ENCODE measurements around the gene WNT7B.
A peak's percentile ranks its signal among the peaks of the same experiment; 100 is the strongest.

WNT7B gene

DNA sequence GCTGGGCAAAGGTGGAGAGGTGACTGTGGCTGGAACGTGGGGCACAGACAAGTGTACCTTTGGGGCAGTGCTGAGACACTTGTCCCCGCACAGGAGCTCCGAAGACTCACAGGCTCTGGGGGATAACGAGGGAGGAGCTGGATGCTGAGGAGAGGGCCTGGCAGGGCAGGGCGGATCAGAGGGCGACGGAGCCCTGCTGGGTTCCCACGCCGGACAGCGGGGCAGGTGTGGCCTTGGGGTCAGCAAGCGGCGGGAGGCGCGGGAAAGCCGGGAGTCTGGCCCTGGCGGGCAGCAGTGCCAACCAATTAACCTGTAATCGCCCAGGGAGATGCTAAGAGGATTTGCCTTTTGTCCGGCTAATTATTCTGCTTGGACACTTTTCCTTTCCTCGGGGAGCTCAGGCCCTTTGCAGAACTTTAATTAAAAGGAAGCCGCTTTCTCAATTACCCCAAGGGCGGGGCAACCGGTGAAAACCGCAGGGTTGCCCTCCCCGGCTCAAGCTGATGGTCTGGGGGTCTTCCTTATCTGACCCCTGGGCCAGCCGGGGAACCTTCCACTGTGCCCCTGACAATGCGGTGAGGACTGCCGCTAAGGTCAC is 71.5 kb downstream of the WNT7B start:
- DNase-seq, result no peak

DNA sequence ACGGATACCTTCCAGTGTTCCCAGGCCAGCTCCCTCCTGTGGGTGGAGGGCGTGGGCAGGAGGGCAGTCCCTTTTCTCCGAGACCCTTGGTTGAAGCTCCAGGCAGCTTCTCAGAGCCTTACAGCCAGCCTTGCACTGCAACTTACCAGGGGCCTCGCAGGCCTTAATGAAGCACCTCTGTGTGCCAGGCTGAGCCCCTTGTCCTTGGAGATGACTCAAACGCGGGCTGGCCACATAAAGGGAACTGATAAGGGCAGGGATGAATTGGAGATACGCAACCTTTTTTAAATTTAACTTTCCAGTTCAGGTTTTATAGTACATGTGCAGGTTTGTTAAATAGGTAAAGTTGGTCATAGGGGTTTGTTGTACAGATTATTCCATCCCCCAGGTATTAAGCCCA is 72.7 kb downstream of the WNT7B start:
- no peak for DNase-seq

DNA sequence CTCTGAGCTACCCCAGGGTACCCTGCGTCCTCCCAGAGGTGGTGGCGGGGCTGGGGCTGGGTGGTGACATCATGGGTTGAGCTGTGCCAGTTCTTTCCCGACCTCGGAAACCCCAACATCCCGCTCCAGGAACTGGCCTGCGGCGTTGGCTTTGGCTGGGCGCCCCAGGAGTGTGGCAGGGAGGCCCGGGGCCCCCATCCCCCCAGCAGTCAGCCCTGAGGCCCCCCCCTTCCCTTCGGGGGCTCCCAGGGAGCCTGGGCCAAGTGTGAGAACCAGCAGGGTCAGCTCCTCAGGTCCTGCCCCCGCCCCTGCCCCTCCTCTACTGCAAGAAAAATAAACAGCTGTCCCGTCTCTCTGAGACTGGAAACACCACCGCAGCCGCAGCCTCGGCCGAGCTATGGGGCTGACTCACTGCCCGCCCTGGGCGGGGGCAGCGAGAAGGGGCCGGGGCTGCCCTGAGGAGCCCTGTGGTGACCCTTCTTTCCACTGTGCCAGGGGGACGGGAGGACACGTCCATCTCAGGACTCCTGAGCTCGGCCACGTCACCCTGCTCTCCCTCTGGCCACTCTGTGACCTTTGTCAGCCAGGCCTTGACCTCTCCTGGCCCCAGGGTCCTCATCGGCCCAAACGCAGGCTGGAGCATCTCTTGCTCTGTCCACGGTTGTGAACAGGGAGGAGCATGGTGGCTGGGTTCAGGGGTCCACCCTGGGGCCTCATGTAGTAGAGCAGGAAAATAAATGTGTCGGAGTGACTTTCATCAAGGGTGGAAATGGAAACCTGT is 73.4 kb downstream of the WNT7B start:
- DNase-seq, result peak; percentile 62

DNA sequence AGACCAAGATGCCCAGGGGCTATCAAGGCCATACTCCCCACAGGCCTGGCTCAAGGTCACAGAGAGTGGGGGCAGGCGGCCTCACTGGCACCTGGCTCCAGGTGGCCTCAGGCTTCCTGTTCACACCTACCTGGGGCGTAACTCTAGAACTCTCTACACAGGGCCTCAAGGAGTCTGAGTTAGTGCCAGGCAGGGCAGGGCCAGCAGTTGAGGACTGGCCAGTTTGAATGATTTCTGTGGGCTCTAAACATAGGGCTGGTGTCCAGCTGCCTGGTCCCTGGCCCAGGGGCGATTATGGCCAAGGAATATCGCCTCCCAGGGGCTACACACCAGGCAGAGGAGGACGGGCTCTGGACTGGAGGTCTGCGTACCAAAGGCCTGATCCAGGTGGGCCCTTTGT is 79.2 kb downstream of the WNT7B start:
- DNase-seq, result no peak

DNA sequence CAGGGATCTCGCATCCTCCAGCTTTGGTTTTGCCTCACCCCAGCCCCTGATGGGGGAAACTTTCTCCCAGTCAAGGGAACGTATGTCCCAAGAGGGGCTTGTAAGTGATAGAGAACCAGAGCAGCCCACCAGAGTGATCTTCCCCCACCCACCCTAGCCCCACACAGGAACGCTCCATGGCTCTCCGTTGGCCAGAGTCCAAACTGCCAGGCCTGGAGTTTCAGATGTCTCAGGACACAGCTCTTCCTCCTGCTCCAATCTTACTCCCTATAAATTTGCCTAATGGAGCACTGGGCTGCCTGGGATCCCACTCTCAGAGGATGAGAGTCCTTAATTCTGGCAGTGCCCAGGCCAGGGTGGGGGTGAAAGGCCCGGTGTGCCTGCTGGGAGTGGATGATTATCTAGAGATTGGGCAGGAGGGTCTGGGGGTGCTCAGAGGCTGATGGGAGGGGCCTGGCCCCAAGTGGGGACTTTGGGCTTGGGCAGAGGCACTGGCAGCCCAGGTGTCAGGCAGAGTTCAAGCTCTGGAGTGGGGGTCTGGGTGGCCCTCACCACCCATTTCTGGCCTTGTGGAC is 79.9 kb downstream of the WNT7B start:
- no peak for DNase-seq

DNA sequence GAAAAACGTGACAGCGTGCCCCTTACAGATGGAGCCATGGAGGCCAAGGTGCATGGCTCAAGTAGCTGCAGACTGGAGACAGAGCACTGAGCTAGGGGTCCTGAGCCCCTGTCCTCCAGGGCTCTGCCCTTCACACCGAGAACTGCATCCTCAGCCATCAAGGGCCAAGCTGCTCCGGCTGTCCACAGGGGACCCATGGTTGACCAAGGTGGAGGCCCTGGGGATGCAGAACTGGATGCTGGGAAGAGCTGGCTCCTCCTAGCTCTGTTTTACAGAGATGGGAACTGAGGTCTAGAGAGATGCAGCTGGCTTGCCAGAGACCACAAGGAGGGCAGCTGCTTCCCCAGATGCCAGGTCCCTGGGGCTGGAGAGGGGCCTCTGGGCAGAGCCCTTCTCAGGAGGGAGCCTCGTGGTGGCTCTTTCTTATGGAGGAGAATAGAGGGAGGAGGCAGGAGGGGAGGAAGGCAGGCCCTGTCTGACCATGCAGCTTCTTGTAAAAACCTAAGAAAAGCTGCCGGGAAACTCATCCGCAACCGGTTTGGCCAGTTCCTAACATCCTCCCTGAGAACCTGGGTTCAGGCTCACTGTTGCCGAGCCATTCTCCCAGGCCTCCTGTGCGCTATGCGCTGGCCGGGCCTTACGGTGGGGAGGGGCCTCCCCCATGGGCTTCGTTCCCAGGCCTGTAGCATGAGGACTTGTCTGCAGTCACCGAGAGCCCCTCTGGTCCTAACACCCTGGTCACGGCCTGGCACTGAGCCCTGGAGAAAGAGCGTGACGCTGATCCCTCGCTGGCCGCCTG is 80.6 kb downstream of the WNT7B start:
- no peak for DNase-seq

DNA sequence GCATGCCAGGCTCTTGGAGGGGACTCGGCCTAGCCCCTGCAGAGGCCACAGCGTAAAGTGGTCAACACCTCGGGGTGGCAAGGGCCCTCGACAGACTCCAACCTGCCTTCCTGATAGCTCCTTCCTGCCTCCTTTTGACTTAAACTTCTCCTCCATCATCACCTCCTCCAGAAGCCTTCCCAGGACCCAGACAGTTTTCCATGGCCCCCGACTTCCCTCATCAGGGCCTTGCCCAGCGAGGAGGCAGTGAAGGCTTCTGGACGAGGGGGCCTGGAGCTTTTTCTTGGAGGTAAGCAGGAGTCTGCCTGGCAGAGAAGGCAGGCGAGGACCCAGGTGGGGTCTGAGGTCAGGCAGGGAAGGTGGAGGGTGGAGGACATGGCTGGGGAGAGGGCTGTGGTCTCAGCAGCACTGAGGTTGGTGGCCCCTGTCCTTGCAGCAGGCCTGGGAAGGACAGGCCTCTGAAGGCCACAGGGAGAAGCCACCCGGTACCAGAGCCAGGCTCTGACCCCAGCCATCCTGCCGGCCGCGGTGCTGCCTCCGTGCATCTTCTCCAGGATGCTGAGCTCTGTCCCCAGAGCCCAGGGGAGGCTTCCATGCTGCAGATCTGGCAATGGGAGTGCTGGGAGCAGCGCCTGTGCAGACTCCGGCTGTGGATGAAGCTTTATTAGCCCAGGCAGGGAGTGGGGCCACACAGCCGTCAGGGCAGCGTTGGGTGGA is 81.4 kb downstream of the WNT7B start:
- DNase-seq, result no peak

DNA sequence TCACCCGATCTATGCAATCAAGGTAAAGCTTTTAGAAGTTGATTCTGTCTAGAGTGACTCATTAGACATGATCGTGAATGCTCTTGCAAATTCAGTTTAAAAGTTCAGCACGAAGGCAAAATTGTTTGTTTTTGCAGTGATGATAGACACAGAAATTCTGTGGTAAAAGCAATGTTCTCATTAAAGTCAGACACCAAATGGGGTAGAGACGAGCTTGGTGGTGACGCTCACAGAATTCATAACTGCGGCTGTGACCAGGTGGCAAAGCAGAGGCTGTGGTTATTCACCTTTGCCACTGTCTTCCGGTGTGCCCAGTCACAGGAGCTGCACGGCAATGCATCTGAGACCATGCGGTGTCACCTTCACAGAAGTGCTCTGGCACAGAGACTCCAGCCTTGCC is 83.4 kb downstream of the WNT7B start:
- DNase-seq, result no peak

DNA sequence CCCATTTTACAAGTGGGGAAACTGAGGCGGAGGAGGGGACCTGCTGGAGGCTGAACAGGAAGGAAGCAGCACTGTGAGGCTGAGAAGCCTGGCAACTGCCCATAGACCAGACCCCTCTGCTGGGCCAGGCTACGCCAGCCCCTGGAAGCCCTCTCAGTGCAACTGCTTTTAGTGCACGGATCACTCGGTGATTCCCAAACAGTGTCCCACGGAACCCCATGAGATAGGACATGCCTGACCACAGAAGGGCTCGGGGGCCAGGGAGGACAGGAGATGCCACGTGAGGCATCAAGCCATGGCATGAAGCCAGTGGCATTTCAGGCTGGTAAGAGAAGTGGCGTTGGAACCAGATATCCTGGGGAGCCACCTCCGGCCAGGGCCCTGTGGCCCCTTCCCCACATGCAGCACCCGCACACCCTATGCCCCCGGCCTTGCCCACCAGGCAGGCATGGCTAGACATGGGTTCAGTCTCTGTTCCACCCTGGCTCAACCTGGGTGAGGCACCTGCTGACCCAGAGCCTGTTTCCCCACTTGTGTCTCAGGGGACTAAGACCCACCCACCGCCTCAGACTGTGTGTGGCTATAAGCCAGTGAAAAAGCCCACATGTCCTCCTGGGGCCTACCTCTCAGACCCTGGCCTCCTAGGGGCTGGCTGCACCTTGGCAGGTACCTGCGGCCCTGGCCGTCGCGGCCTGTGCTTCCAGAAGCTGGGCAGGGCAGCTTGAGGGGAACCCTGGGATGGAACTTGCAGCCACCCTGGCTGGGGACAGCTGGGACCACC is 84.1 kb downstream of the WNT7B start:
- no peak for DNase-seq

DNA sequence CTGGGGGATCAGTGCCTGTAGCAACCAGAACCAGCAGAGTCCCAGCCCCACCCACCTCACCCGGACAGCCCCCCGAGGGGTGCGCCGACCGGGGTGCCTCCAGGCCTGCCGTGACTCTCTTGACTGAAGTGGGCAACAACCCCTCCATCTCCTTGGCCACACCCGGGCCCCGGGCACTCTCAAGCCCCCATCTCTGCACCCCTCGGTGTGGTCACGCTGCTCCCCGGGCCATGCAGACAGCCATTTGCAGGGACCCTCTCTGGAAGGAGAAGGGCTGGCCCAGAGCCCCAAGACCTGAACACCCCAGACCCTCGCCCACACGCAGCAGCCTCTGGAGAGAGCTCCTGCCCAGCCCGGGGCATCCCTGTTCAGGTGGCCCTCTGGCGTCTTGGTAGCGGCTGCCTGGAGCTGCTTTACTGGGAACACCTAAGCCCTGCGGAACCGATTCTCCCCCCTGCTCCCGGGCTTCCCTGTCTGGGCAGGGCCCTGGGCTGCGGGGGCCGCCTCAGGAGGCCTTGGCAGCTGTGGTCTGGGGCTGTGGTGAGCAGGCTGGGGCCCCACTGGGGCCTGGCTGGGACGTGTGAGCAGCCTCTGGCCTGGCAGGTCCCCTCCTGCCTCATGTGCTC is 84.9 kb downstream of the WNT7B start:
- DNase-seq, result no peak

DNA sequence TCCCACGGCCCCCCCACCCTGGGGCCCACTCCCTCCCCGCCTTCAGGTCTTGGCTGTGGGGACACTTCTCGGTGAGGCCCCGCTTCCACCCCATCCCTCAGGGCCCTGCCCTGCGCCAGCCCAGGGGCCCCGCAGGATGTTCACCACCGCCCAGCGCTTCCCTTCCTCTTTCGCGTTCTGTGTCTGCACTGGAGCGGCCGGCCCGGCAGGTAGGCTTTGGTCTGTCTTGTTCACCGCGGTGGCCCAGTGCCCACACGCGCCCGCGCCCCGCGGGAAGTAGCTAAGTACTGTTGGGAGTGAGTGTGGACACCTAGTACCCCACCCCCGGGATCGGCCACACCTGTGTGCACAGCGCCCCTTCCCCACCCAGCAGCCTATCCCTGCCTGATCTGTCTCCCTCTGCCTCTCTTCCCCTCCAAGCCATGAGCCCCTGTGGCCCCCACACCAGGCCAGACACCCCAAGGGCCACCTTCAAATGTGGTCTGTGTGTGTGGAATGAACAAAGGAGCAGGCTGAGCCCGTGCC is 85.4 kb downstream of the WNT7B start:
- no peak for DNase-seq

DNA sequence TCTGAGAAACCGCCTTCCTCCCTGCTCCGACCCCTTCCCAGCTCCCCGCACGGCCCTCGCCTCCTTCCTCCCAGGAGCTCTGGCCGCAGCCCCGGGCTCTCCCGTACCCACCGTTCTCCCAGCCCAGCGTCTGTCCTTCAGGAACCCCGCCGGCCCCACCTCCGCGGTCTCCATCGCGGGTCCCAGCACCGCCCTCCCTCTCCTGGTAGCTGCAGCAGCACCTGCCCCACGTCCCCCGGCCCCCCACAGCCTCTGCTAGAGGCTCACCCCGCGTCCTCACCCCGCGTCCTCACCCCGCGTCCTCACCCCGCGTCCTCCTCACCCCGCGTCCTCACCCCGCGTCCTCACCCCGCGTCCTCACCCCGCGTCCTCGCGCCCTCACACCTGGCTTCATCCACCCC is 85.9 kb downstream of the WNT7B start:
- no peak for DNase-seq

DNA sequence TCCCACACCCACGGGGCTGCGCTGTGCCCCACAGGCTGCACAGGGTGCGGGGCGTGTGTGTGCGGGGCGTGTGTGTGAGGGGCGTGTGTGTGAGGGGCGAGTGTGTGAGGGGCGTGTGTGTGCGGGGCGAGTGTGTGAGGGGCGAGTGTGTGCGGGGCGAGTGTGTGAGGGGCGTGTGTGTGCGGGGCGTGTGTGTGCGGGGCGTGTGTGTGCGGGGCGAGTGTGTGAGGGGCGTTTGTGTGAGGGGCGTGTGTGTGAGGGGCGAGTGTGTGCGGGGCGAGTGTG is 86.7 kb downstream of the WNT7B start:
- DNase-seq, result no peak

DNA sequence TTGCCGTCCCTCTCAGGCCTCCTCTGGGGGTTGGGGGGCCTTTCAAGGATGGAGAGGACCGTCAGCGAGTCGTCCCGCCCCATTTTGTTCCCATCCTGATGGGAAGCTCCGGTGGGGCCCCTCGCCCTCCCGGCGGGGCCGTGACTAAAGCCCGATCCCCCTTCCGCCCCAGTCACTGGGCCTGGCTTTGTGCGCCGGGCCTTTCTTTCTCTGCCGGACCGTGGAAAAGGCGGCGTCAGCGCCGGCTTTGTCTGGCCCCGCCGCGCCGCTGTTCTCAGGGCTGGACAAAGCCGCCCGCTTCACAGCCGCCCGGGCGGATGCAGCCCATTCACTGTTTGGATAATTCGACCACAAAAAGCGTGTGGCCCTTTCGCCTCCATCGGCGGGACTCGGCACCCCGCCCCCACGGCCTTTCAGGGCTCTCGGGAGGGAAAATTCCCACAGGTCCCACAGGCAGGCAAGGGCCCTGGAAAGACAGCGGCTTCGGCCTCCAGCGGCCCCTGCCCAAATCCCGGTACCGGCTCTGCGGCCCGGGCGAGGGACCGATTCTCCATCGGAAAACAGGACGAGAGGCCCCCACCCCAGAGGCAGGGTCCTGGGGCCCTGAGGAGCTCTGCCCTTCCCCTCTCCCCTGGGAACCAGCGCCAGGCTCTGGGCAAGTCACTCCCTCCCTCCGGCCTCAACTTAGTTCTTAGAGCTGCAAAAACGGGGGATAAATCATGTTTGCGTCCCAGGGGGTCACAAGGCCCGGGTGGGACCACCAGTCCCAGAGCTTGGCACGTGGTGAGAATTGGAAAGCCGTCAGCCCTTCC is 87.2 kb downstream of the WNT7B start:
- DNase-seq, result peak; percentile 28

DNA sequence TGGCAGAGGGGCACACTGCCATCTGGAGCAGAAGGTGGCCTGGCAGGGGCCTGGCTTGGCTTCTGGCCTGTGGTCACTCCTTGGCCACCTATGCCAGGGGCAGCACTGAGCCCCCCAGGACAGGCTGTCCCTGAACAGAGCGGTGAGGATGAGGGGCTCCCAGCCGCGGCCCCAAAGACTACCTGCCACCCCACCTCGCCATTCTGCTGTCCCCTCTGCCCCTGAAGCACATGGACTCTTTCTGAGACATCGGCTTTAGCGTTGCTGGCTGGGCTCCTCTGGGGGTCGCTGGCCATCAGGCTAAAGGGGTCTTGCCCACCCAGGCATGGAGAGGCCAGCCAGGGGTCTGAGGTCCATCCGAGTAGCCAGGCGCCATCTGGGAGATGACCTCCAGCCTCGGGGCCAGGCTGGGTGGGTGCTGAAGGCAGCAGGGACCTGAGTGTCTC is 87.8 kb downstream of the WNT7B start:
- no peak for DNase-seq

DNA sequence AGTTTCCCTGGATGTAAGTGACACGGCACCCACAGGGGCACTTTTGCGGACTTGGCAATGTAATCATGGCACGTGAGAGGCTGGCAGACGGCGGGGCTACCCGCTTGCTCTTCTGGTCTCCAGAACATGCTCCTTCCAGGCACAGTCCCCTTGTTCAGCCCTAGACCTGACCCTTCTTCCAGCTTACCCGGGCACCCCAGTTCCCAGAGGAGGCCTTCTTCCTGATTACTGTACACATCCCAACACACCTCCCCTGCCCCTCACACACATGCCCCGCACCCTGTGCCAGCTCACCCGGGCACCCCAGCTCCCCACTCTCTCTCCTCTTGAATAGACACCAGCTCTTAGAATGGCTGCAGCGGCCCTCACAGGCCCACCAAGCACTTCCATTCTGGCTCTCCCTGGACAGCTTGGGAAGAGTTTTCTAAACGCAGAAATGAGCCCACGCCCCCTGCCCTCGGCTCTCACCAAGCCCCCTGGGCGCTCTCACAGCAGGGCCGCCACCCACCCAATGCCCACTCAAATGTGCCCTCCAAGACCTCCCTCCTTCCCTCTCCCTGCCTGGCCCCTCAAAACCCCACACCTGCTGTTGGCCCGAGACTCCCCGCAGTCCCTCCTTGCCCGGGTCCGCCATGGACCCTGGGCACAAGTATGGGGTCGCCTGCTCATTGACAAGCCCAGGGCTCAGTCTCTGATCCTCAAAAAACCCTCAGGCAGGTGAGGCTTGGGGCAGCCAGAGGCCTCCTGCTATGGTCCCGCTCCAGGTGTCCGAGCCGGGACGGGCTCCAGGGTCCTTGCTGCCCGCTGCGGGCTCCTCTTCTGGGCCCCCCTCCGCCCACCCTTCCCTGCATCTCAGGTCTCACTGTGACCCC is 88.5 kb downstream of the WNT7B start:
- no peak for DNase-seq

DNA sequence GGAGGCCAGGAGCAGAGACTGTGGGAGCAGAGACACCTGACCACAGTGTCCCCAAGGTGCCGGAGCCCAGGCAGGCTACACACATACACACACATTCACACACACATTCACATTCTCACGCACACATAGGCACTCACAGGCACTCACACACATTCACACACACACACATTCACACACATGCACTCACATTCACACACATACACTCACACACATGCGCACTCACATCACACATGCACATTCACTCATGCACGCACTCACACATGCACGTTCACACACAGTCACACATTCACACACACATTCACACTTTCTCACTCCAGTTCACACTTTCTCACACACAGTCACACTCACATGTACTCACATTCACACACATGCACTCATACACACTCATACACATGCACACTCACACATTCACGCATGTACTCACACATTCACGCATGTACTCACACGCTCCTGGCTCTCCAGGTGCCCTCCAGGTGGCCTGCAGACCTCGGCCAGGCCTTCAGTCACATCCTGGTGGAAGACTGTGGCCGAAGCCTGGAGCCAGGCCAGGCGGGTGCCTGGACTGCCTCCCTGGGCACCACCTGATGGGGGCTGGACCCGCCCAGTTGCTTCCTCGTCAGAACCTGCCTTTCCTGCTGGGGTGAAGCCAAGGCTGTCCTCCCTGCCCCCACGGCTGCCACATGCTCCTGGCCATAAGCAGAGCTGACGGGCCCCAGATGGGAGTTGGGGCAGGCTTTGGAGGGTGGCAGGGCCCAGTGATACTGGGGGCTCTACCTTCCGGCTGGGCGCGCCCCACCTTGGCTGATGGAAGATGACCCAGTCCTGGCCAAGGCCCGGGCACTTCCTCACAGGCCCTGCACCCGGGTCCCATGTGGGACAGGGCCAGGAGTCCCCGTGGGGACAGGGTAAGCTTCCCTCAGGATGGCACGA is 89.5 kb downstream of the WNT7B start:
- DNase-seq, result no peak

DNA sequence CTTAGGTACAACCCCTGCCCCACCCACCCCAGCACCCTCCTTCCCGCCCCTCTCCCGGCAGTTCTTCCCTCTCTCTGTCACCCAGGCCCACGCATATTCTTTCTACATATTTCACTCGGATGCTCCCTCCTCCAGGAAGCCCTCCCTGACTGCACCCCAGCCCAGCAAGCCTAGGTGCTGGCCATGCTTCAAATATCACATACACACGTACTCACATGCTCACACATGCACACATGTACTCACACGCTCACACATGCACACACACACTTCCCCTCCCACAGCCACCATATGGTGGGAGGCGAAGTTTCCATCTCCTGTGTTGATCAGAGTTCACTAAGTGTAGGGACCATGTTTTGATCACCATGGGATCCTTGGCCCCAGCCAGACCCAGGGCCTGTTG is 90.4 kb downstream of the WNT7B start:
- no peak for DNase-seq

Data from fibroblast of skin of abdomen (primary cell).